Stimulated activated CD4-positive, alpha-beta T cell treated with anti-CD3 and anti-CD28 coated beads, Interleukin-1b, Interleukin-23, amount 100 ng/mL, for 24 hours (primary cell): Measurements from ENCODE around the gene MYF6.

Source experiments
- DNase-seq, 4 experiments: peaks; one replicate each; pipeline ENCODE4 v3.0.0-alpha.2; 2020; ENCODE audit warnings: low read depth in 4 of 4, low spot score in 1 of 4

MYF6 gene

GRCh38 chr12:80754274-80754673, 46.8 kb downstream of the MYF6 start:
- no peak for DNase-seq

- no peak for DNase-seq
Measured at GRCh38 chr12:80756875-80757274, 49.4 kb downstream of the MYF6 start.
